Measurements from ENCODE around the gene GRN. TPM values are rescaled to one million over a fixed set of nuclear protein-coding genes. Genes with fewer than 3 reads are reported as not detected.

The GRN gene
- total RNA-seq, 1 donor from 2014 or later: 327 TPM

DNA sequence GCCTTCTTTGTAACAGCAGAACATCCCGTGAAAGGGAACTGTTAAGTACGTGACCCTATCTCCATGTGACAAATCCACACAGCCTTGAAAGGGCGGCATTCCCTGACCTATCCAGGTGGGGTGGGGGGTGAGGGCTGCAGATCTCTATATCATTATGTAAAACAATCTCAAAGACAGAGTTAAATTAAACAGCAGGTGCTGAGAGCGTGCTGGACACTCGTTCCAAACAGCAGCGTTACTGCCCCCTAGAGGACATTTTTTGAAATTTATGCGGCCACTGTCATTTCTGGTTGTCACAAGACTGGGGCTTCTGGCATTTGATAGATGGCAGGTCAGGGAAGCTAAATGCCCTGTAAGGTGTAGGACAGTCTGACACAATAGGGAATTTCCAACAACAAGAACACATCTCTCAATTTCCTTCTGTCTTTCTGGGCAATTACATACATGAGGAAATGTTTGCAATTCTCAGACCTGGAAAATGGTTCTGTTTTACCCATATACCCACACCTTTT lies 13.8 kb upstream of the GRN start:
- no peak overlapping the region for H2AFZ ChIP-seq (ENCODE audit: low read depth, low read length)
- peaks cover 2% of the 10 kb centered on the region for H3K4me1 Mint-ChIP-seq (ENCODE audit: low read depth, unreplicated experiment)
- no peak overlapping the region for H3K27ac ChIP-seq (ENCODE audit: low read depth, low read length)
- no peaks in the 10 kb centered on the region for H3K4me1 ChIP-seq (ENCODE audit: insufficient read depth, low read length)
- no peaks in the 10 kb centered on the region for H3K36me3 ChIP-seq (ENCODE audit: insufficient read depth, low read length)
- no peak overlapping the region for H3K9ac ChIP-seq (ENCODE audit: low read length)
- FAIRE-seq: no peak
- H3K4me2 ChIP-seq (ENCODE audit: low read length): no peak overlapping the region
- TF ChIP-seq CTCF (IDR thresholded peaks at IDR 0.05; ENCODE audit: insufficient read depth, low read depth, low read length) (peak; percentile 83), EZH2 (IDR thresholded peaks at IDR 0.05; ENCODE audit: insufficient read depth, low read length) (no peak)
- no peaks in the 10 kb centered on the region for H3K9me3 ChIP-seq (ENCODE audit: insufficient read depth, low read depth, low read length)
- H3K27ac Mint-ChIP-seq (ENCODE audit: unreplicated experiment): no peak overlapping the region
- H3K9me3 Mint-ChIP-seq (ENCODE audit: unreplicated experiment): no peaks in the 10 kb centered on the region
- H3K4me3 Mint-ChIP-seq (ENCODE audit: unreplicated experiment): no peak overlapping the region
- no peaks in the 10 kb centered on the region for H4K20me1 ChIP-seq (ENCODE audit: insufficient read depth, low read length)
- H3K79me2 ChIP-seq (ENCODE audit: insufficient read depth, low read length): no peaks in the 10 kb centered on the region
- H3K36me3 Mint-ChIP-seq (ENCODE audit: low read depth, unreplicated experiment): no peaks in the 10 kb centered on the region
- no peak overlapping the region for H3K4me3 ChIP-seq (ENCODE audit: insufficient read depth, low read depth, low read length)
- H3K27me3 ChIP-seq (ENCODE audit: insufficient read depth, low read length): peaks cover 3% of the 10 kb centered on the region
- H3K27me3 Mint-ChIP-seq (ENCODE audit: low read depth, unreplicated experiment): peaks cover 9% of the 10 kb centered on the region
- peak; percentile 16 for DNase-seq (ENCODE audit: low read depth)

DNA sequence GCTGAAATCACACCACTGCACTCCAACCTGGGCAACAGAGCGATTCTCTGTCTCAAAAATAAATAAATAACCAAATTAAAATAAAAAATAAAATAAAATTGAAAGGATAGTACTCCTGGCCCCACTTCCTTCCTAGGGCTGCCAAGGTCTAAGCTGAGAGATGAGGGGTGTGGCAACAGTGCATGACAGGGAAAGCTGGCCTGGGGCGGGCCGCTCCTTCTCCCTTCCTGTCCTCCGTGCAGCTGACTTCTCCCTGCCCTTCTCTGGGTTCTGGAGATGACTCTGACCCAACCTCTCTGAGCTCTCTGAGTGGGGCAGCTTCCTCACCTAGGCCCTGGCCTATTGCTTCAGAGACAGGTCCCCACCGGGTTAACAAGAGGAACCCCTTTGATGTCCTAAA lies 11.7 kb upstream of the GRN start:
- TF ChIP-seq CTCF (IDR thresholded peaks at IDR 0.05; ENCODE audit: insufficient read depth, low read depth, low read length) (no peak), EZH2 (IDR thresholded peaks at IDR 0.05; ENCODE audit: insufficient read depth, low read length) (no peak)
- no peaks in the 10 kb centered on the region for H3K36me3 Mint-ChIP-seq (ENCODE audit: low read depth, unreplicated experiment)
- H3K4me2 ChIP-seq (ENCODE audit: low read length): no peak overlapping the region
- peaks cover 3% of the 10 kb centered on the region for H3K27me3 ChIP-seq (ENCODE audit: insufficient read depth, low read length)
- H3K27ac Mint-ChIP-seq (ENCODE audit: unreplicated experiment): no peak overlapping the region
- H3K9ac ChIP-seq (ENCODE audit: low read length): no peak overlapping the region
- peaks cover 15% of the 10 kb centered on the region for H3K27me3 Mint-ChIP-seq (ENCODE audit: low read depth, unreplicated experiment)
- DNase-seq (ENCODE audit: low read depth) (no peak), FAIRE-seq (no peak)
- no peaks in the 10 kb centered on the region for H3K4me1 ChIP-seq (ENCODE audit: insufficient read depth, low read length)
- H3K4me1 Mint-ChIP-seq (ENCODE audit: low read depth, unreplicated experiment): no peaks in the 10 kb centered on the region
- H2AFZ ChIP-seq (ENCODE audit: low read depth, low read length): no peak overlapping the region
- no peaks in the 10 kb centered on the region for H3K36me3 ChIP-seq (ENCODE audit: insufficient read depth, low read length)
- no peak overlapping the region for H3K27ac ChIP-seq (ENCODE audit: low read depth, low read length)
- H4K20me1 ChIP-seq (ENCODE audit: insufficient read depth, low read length): no peaks in the 10 kb centered on the region
- H3K4me3 ChIP-seq (ENCODE audit: insufficient read depth, low read depth, low read length): no peak overlapping the region
- no peak overlapping the region for H3K4me3 Mint-ChIP-seq (ENCODE audit: unreplicated experiment)
- no peaks in the 10 kb centered on the region for H3K79me2 ChIP-seq (ENCODE audit: insufficient read depth, low read length)
- no peaks in the 10 kb centered on the region for H3K9me3 Mint-ChIP-seq (ENCODE audit: unreplicated experiment)
- H3K9me3 ChIP-seq (ENCODE audit: insufficient read depth, low read depth, low read length): no peaks in the 10 kb centered on the region

- Histone ChIP-seq H4K20me1 (ENCODE audit: insufficient read depth, low read length) (no peaks in the 10 kb centered on the region), H3K9me3 (ENCODE audit: insufficient read depth, low read depth, low read length) (no peaks in the 10 kb centered on the region), H3K4me3 (ENCODE audit: insufficient read depth, low read depth, low read length) (no peak overlapping the region), H3K36me3 (ENCODE audit: insufficient read depth, low read length) (no peaks in the 10 kb centered on the region), H3K4me2 (ENCODE audit: low read length) (no peak overlapping the region), H3K79me2 (ENCODE audit: insufficient read depth, low read length) (no peaks in the 10 kb centered on the region), H3K27ac (ENCODE audit: low read depth, low read length) (no peak overlapping the region), H3K4me1 (ENCODE audit: insufficient read depth, low read length) (no peaks in the 10 kb centered on the region), H3K27me3 (ENCODE audit: insufficient read depth, low read length) (peaks cover 3% of the 10 kb centered on the region), H2AFZ (ENCODE audit: low read depth, low read length) (no peak overlapping the region), H3K9ac (ENCODE audit: low read length) (no peak overlapping the region)
- H3K27ac Mint-ChIP-seq (ENCODE audit: unreplicated experiment): no peak overlapping the region
- H3K9me3 Mint-ChIP-seq (ENCODE audit: unreplicated experiment): no peaks in the 10 kb centered on the region
- DNase-seq (ENCODE audit: low read depth) (no peak), FAIRE-seq (no peak)
- H3K27me3 Mint-ChIP-seq (ENCODE audit: low read depth, unreplicated experiment): peaks cover 15% of the 10 kb centered on the region
- H3K4me3 Mint-ChIP-seq (ENCODE audit: unreplicated experiment): no peak overlapping the region
- no peaks in the 10 kb centered on the region for H3K4me1 Mint-ChIP-seq (ENCODE audit: low read depth, unreplicated experiment)
- no peak for TF ChIP-seq CTCF (IDR thresholded peaks at IDR 0.05; ENCODE audit: insufficient read depth, low read depth, low read length)
- no peak for TF ChIP-seq EZH2 (IDR thresholded peaks at IDR 0.05; ENCODE audit: insufficient read depth, low read length)
- H3K36me3 Mint-ChIP-seq (ENCODE audit: low read depth, unreplicated experiment): no peaks in the 10 kb centered on the region
These were observed 10.8 kb upstream of the GRN start for GRCh38 chr17:44334315-44334714.

Data from astrocyte (in vitro differentiated cells and primary cell).